Sciatic nerve (tissue), 2 donors: ENCODE data around the gene SLC7A9. TPM values are rescaled to one million over a fixed set of nuclear protein-coding genes. Genes with fewer than 3 reads are reported as not detected.
"Not testable (repeated sequence)": the region's sequence is repeated elsewhere in the genome, so short reads cannot be mapped to it uniquely, and the experiment has no call there.

Experiments used
- ATAC-seq: fragments of 200-7000 bp; cut with Tn5 transposase; one replicate; pipeline ENCODE4 v1.9.1; 2020; ENCODE audit warnings: mild to moderate bottlenecking, moderate library complexity
- DNase-seq: peaks from one replicate; pipeline ENCODE4 v3.0.0-alpha.2; 2020; ENCODE audit warnings: low spot score
- intact Hi-C: fragments of 100-400 bp; cut with DNase I; formaldehyde crosslinking; loops from one replicate; pipeline ENCODE4 v1.14.2; 2022
- total RNA-seq: library from RNA; stranded (reverse); fragmentation: NEBNext Ultra II Directional; extraction: Animal tissue kit (Norgen Biotek cat#: 25700); gene quantifications from one replicate; pipeline ENCODE4 v1.2.1, GENCODE V29; 2021
- donor health status: DM: no; HTN: no; CAD: no.
- donor health status: DM: no; HTN: no; CAD: no.

SLC7A9 gene
- total RNA-seq, 1 donor from 2014 or later: 0.89 TPM

- ATAC-seq (no peak), DNase-seq (no peak)
- intact Hi-C loops: no loop called here
Measured at GRCh38 chr19:32814624-32815023, 54.9 kb downstream of the SLC7A9 start.

GRCh38 chr19:32813862-32814425 lies 55.6 kb downstream of the SLC7A9 start:
- ATAC-seq (no peak), DNase-seq (no peak)
- intact Hi-C loops: no loop called here

- ATAC-seq (no peak), DNase-seq (no peak)
- intact Hi-C loops: no loop called here
Measured at GRCh38 chr19:32812571-32812970, 57.0 kb downstream of the SLC7A9 start.

GRCh38 chr19:32812036-32812435 lies 57.5 kb downstream of the SLC7A9 start:
- no peak for DNase-seq
- intact Hi-C loops: no loop called here
- ATAC-seq: no peak

GRCh38 chr19:32811151-32811550 lies 58.4 kb downstream of the SLC7A9 start:
- ATAC-seq: no peak
- intact Hi-C loops: no loop called here
- no peak for DNase-seq

- DNase-seq: no peak
- no peak for ATAC-seq
- intact Hi-C loops: no loop called here
Measured at GRCh38 chr19:32810452-32810851, 59.1 kb downstream of the SLC7A9 start.

GRCh38 chr19:32809754-32810153 lies 59.8 kb downstream of the SLC7A9 start:
- DNase-seq (no peak), ATAC-seq (no peak)
- intact Hi-C loops: no loop called here

- DNase-seq: no peak
- intact Hi-C loops: no loop called here
- ATAC-seq: no peak
Measured at GRCh38 chr19:32809254-32809653, 60.3 kb downstream of the SLC7A9 start.

- intact Hi-C loops: no loop called here
- DNase-seq (no peak), ATAC-seq (no peak)
Measured at GRCh38 chr19:32808236-32808635, 61.3 kb downstream of the SLC7A9 start.

- intact Hi-C loops: no loop called here
- DNase-seq: no peak
- no peak for ATAC-seq
Measured at GRCh38 chr19:32802840-32803239, 66.7 kb downstream of the SLC7A9 start.

GRCh38 chr19:32800754-32801153 lies 68.8 kb downstream of the SLC7A9 start:
- intact Hi-C loops: no loop called here
- no peak for ATAC-seq
- no peak for DNase-seq

- intact Hi-C loops: no loop called here
- no peak for DNase-seq
- ATAC-seq: no peak
Measured at GRCh38 chr19:32800191-32800590, 69.4 kb downstream of the SLC7A9 start.

GRCh38 chr19:32798201-32798600 lies 71.4 kb downstream of the SLC7A9 start:
- ATAC-seq: no peak
- DNase-seq: no peak

GRCh38 chr19:32789429-32789828 lies 80.1 kb downstream of the SLC7A9 start:
- intact Hi-C loops: no loop called here
- DNase-seq: no peak
- no peak for ATAC-seq

More at GRCh38 chr19:32798201-32798600, 71.4 kb downstream of the SLC7A9 start:
- intact Hi-C loops: no loop called here

- ATAC-seq, DNase-seq, intact Hi-C loops: not testable (repeated sequence)
Measured at GRCh38 chr19:32787895-32788294, 81.7 kb downstream of the SLC7A9 start.

- DNase-seq, ATAC-seq, intact Hi-C loops: not testable (repeated sequence)
Measured at GRCh38 chr19:32787161-32787813, 82.3 kb downstream of the SLC7A9 start.

- ATAC-seq, intact Hi-C loops, DNase-seq: not testable (repeated sequence)
Measured at GRCh38 chr19:32782089-32782488, 87.5 kb downstream of the SLC7A9 start.

GRCh38 chr19:32781280-32781679 lies 88.3 kb downstream of the SLC7A9 start:
- ATAC-seq (no peak), DNase-seq (no peak)
- intact Hi-C loops: no loop called here
